CD4-positive, alpha-beta T cell treated with Interferon gamma for 1 hour (primary cell): ENCODE results near the gene ZNF362.
A peak's percentile ranks its signal among the peaks of the same experiment; 100 is the strongest.
"Not testable (repeated sequence)": the region's sequence is repeated elsewhere in the genome, so short reads cannot be mapped to it uniquely, and the experiment has no call there.

Source experiments
- DNase-seq: peaks from one replicate; pipeline ENCODE4 v3.0.0-alpha.2; 2020

ZNF362 gene

GRCh38 chr1:33289858-33290154 lies 33.5 kb downstream of the ZNF362 start:
- DNase-seq = no peak

DNA sequence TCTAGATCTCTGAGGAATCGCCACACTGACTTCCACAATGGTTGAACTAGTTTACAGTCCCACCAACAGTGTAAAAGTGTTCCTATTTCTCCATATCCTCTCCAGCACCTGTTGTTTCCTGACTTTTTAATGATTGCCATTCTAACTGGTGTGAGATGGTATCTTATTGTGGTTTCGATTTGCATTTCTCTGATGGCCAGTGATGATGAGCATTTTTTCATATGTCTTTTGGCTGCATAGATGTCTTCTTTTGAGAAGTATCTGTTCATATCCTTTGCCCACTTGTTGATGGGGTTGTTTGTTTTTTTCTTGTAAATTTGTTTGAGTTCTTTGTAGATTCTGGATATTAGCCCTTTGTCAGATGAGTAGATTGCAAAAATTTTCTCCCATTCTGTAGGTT lies 34.3 kb downstream of the ZNF362 start:
- DNase-seq = not testable (repeated sequence)

DNA sequence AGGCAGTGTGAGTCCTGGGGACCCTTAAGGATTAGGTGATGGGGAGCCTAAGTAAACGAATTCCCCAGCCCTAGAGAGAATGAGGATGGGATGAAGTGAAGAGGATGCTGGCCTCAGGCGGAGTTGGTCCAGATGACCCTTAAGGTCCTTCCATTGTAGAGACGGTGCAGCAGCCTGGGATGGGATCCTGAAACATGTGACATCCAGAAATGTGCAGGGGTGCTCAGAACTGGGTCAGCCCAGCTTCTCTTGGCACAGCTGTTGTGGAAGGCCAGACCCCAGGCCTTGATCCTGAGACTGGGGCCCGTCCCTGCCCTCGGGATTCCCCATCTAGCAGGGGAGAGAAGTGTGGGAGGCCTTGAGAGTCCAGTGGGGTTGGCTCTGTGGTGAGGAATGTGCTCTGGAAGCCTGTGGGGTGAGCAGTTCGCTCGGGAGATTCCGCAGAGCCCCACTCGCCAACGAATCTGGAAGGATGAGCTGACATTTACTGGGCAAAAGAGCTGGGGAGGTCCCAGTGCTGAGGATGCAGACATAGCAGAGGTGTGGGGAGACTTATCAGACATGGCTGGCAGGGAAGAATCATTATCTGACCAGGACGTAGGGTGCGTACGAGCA lies 36.5 kb downstream of the ZNF362 start:
- DNase-seq = no peak

DNA sequence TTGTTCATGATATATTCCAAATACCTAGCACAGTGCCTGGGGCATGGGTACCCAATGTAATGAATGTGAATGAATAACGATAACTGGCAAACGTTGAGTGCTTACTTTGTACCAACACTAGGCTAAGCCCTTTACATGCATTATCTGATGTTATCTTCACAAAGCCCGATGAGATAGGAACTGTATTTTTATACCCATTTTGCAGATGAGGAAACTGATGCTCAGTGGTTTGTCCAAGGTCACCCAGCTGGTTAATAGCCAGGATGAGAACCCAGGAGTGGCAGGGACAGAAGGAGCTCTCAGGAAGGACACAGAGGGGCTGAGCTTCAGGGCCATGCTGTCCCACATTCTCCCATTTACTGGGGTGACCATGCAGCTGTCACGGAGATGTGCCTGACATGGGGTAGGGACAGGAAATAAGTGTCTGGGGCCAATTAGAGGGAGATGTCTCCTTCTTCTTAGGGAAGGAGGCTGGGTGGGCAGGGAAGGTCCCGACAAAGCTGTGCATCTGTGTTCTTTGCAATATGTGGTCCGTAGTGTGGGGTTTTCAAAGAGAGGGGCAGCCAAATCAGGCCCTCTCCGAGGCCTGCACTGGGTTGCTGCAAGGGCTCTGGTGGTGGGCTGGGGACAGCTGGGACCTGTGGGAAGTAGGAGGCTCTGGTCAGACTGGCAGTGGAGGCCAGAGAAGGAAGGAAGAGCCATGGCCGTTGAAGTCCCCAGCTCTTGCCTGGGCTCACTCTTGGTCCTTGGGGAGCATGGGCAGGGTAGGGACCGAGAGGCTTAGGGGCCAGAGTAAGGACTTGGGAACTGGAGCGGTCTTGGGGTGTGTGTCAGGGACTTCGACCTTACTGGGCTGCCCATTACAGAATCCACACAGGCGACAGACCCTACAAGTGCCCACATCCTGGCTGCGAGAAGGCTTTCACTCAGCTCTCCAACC lies 38.0 kb downstream of the ZNF362 start:
- no peak for DNase-seq

DNA sequence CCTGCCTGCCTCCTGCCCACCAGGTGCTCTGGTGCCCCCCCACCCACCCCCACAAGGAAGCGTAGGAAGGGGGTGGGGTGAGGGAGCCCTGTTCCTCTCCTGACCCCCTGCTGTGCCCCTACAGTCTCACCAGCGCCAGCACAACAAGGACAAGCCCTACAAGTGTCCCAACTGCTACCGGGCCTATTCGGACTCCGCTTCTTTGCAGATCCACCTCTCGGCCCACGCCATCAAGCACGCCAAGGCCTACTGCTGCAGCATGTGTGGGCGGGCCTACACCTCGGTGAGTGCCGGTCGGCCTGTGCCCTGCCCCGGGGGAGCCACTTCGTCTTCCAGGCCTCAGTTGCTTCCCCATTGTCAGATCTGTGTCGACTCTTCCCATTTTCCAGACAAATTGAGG lies 38.7 kb downstream of the ZNF362 start:
- no peak for DNase-seq

DNA sequence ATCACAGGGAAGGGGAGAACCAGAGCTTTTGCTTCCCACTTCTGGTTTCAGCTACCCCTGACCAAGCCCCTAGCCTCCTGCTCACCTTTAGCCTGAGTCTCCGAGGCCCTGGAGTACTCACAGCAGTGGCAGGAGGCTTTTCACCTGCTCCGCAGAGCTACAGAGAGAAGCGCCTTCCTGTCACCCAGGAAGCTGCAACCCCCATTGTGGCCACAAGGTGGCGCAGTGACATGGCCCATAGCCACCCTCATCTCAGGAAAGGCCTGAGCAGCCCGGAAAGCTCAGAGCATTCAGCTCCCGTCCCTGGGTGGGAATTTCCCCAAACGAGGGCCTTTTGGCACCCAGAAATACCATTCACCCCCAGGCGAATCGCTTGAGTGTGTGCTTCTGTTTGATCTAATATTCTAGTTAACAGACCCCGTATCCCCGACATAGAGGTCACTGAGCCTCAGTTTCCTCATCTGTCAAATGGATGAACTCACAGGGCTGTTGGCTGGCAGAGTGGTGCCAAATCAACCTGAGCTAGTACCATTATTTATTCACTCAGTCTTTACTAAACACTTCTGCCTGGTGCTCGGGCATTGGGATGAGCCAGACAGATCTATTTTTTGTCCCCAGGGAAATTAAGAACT lies 39.3 kb downstream of the ZNF362 start:
- peak; percentile 72 for DNase-seq

GRCh38 chr1:33296082-33296458 lies 39.8 kb downstream of the ZNF362 start:
- DNase-seq = no peak

GRCh38 chr1:33296824-33297223 lies 40.5 kb downstream of the ZNF362 start:
- DNase-seq = no peak

GRCh38 chr1:33297911-33298622 lies 41.8 kb downstream of the ZNF362 start:
- DNase-seq = no peak

DNA sequence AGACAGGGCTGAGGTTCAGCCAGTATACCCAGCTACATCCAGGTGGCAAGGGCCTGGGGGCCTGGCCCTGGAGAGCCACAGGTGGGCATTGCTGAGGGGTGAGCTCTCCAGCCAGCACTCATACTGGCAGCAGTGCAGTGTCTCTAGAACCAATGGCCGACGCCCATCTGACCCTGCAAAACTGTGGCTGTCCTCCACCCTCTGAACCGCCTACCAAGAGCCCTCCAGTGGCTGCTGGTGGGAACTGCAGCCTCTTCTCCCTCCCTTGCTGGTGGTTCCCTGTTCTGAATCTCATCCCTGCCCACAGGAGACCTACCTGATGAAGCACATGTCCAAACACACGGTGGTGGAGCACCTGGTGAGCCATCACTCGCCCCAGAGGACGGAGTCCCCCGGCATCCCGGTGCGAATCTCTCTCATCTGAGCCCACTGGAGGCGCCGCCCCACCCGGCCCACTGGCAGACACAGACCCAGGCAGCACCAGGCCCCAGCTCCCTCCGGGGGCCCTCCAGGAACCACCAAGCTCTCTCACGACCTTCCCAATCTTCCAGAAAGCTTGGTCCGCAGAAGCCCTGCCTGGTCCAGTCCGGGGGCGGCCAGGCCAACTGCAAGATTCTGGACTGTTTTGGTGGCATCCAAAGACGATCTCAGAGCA lies 42.5 kb downstream of the ZNF362 start:
- DNase-seq = peak; percentile 52

- no peak for DNase-seq
These were observed 43.3 kb downstream of the ZNF362 start for GRCh38 chr1:33299461-33300155.

DNA sequence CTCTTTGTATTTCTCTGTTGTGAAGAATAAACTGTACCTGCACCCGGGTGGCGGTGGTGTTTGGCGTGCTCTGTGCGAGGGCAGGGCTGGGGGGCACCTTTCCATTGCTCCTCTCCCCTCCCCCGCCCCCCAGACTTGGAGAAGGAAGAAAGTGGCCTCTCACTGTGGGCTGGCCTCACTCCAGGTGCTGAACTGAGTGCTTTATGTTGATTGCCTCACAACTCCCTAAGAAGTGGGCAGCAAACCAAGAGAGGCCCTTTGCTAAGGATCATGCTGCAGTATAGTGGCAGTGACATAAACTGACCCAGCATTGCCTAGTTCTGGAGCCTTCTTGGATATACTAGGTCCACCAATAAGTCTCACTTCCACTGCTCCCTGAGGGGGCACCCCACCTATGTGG lies 44.4 kb downstream of the ZNF362 start:
- no peak for DNase-seq

GRCh38 chr1:33301273-33301984 lies 45.1 kb downstream of the ZNF362 start:
- no peak for DNase-seq

- DNase-seq = no peak
These were observed 46.0 kb downstream of the ZNF362 start for GRCh38 chr1:33302325-33302724.

DNA sequence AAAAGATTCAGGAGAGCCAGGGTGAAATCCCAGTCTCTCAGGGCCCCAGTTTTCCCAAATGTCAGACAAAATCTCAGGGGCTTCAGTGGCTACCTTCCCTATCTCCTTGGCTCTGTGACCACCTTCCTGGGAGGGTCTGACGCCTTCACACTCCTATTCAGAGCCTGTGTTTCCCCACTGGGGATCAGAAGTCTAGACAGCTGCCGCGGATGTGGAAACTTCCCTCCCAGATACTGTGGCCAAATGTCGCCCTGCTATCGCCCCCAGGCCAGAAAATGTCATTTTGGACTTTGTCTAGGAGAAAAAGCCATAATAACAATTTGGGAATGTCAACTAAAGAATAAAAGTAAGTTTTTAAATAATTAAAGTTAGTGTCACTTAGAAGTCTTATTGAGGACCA lies 48.7 kb downstream of the ZNF362 start:
- DNase-seq = no peak

- no peak for DNase-seq
These were observed 49.7 kb downstream of the ZNF362 start for GRCh38 chr1:33305816-33306652.

DNA sequence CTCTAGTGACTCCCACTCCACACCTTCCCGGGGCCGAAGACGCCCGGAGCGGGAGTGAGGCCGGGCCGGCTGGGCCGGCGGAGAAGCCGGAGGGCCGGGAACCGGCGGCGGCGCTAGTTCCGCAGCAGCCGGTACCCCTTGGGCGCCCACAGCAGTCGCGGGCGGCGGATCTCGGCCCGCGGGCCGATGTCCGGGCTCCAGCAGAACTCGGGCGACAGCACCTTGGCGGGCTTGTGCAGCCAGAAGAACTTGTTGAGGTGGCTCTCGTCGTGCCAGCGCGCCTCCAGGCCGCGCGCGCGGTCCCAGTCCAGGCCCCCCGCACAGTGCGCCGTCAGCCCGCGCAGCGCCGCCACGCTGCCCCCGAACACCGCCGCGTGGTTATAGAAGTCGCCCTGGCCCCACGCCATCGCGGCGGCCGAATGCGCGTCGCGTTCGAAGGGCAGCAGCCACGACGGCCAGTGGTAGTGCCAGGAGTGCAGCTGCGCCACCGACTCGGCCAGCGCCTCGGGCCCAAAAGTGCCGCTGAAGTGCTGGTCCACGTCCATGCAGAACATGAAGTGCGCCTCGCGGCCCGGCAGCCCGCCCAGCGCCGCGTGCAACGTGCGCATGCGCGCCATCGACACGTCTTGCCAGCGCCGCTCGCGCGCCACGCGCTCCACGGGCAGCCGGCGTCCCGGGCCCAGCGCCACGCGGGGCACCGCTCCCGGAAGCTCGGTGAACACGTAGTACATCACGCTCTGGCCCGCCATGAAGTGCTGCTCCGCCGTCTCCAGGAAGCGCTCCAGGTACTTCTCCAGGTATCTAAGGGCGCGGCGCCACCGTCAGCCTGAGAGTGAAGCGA lies 50.6 kb downstream of the ZNF362 start:
- no peak for DNase-seq

DNA sequence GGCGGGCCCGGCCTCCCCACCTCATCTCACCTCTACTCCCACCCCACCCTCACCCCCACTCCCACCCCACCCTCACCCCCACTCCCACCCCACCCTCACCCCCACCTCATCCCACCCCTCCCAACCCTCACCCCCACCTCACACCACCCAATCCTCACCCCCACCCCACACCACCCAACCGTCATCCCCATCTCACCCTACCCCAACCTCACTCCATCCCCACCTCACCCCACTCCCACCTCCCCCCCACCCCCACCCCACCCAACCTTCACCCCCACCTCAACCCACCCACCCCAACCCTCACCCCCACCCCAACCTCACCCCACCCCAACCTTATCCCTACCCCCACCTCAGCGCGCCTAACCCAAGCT lies 51.2 kb downstream of the ZNF362 start:
- no peak for DNase-seq

DNA sequence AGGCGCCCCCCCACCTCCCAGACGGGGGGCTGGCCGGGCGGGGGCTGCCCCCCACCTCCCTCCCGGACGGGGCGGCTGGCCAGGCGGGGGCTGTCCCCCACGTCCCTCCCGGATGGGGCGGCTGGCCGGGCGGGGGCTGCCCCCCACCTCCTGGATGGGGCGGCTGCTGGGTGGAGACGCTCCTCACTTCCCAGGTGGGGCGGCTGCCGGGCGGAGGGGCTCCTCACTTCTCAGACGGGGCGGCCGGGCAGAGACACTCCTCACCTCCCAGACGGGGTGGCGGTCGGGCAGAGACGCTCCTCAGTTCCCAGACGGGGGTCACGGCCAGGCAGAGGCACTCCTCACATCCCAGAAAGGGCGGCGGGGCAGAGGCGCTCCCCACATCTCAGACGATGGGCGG lies 53.1 kb downstream of the ZNF362 start:
- not testable (repeated sequence) for DNase-seq

- no peak for DNase-seq
These were observed 54.4 kb downstream of the ZNF362 start for GRCh38 chr1:33310702-33311101.
